Fibroblast of peridontal ligament (primary cell): ENCODE measurements around the gene CMSS1.
A peak's percentile ranks its signal among the peaks of the same experiment; 100 is the strongest.

Experiments used
- DNase-seq: peaks from one replicate; pipeline ENCODE4 v3.0.0-alpha.2; 2010; ENCODE audit errors: extremely low read depth

Gene CMSS1

DNA sequence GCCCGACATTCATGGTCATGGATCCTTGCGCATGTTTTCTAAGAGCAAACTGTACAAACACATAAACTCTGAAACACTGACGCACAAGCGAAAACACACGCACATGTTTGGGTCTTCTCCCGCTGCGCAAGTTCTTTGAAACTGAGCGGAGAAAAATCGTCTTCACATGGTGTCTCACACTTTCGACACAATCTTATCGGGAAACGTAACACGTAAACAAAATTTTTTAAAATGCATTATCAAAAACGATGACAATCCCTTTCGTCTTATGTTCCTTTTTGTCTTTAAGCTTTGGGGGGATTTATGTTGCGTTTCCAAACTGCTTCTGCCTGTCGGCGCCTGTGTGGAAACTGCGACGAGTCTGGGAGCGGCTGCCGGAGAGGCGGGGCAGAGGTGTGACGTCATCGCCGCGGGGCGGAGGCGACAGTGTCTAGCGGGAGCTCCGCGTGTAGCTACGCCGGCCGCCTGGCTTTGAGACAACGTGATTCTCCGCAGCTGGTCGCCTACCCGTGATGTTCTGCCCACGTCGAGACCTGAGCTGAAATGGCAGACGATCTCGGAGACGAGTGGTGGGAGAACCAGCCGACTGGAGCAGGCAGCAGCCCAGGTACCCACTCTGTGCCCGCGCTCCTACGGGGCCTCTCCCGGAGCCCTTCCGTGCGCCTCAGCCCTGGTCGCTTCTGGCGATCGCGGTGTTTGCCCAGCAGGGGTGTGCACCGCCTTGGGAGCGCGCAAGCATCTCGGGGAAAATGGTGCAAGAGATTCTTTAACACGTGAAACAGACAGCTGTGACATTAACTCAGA lies at the start of gene CMSS1:
Gene CMSS1, plus strand, starts transcription at position 426 of the 804 bp plus-strand sequence.
- DNase-seq: peak; percentile 92

DNA sequence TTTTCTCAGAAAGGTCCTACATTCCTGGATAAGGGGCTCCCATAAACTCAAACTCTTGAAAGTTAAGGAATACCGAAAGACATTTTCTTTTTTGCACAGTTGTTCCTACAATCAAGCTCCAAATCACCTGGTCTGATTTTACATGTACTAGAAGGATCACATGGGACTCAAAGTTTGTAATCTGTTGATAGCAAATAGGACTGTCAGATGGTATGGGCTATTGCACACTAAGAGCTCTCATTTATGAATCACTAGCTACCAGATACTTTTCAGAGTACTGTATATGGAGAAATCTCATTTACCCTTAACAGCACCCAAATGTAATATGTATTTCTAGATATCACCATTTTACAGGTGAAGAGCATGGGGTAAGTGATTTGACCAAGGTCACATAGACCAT lies 49.5 kb upstream of the CMSS1 start:
- DNase-seq: no peak

DNA sequence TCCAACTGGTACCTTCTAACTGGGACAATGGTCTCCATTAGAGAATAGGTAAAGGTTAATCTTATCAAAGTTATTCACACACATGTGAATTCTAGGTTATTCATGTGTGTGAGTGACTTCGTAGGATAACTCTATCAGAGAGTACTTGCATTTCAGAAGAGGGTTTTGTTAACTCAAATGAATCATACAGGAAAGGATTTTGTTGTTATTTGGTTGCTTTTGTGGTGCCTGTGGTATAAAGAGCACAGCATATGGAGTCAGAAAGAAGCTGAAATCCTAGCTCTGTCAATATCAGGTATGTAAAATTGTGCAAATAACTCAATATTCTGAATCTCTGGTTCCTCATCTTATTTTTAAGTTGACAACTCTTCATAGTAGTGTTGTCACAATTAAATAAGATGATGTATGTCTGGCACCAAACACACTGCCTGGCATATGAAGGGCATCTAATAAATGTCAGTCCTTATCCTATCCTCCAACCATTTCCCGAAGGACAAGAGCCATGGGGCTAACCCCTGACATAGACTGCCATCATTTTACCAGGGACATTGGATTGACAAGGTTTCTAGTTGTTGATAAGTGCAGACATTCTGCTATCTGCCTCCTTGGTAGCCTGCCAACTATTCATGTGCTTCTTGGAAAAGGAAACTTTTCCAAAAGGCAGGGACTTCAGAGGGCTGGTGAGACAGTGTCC lies 48.7 kb upstream of the CMSS1 start:
- no peak for DNase-seq

DNA sequence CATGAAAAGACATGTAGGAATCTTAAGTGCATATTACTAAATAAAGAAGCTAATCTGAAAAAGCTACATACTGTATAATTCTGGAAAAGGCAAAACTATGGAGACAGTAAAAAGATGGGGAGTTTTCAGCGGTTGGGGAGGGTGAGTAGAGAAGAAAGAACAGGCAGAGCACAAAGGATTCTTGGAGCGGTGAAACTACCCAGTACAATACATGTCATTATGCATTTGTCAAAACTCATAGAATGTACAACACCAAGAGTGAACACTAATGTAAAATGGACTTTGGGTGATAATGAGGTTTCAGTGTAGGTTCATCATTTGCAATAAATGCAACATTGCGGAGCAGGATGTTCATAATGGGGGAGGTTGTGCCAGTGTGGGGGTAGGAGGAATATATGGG lies 45.5 kb upstream of the CMSS1 start:
- DNase-seq: no peak

DNA sequence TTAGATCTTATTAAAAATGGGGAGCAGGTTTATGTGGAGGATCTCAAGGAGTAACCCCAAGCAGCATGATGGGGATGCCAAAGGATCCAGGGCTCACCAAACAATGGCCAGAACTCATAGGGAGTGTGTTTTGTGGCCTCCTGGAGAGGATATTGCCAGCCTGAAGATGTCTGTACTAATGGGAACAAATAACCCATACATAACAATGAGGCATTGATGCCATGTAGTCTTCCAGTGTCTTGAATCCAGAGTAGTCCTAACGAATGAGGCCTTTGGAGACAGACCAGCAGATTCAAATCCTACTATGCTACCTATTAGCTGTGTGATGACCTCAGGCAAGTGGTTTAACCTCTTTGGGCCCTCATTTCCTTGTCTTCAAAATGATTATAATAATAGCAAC lies 45.0 kb upstream of the CMSS1 start:
- no peak for DNase-seq

GRCh38 chr3:99774467-99774866 lies 43.2 kb upstream of the CMSS1 start:
- DNase-seq: peak; percentile 91

DNA sequence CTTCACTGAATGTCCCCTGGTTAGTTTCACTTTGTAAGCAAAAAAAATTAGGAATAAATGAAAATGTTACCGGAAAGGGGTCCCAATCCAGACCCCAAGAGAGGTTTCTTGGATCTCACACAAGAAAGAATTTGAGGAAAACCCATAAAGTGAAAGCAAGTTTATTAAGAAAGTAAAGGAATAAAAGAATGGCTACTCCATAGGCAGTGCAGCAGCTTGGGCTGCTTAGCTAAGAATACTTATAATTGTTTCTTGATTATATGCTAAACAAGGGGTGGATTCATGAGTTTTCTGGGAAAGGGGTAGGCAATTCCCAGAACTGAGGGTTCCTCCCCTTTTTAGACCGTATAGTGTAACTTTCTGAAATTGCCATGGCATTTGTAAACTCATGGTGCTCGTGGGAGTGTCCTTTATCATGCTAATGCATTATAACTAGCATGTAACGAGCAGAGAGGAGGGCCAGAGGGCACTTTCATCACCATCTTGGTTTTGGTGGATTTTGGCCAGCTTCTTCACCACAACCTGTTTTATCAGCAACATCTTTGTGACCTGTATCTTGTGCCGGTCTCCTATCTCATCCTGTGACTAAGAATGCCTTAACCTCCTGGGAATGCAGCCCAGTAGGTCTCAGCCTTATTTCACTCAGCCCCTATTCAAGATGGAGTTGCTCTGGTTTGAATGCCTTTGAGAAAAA lies 41.0 kb upstream of the CMSS1 start:
- DNase-seq: no peak

DNA sequence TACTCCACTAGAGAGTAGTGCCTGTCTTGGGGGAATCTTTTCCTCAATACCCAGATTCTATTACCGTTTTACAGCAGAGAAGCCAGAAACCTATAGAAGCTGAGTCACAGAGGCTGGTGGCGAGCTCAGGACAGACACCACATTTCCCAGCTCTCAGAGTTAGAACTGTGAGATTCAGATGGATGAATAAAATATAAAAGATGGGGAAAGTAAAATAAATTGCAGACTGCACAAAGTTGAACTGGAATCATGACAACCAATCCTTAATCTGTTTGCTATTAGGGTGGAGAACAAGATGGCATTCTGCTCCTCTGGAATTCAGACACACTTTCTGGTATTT lies 40.5 kb upstream of the CMSS1 start:
- no peak for DNase-seq

- no peak for DNase-seq
Observed at GRCh38 chr3:99777708-99778107, 40.0 kb upstream of the CMSS1 start.

GRCh38 chr3:99780749-99781148 lies 36.9 kb upstream of the CMSS1 start:
- peak; percentile 75 for DNase-seq

GRCh38 chr3:99781761-99782160 lies 35.9 kb upstream of the CMSS1 start:
- peak; percentile 30 for DNase-seq

DNA sequence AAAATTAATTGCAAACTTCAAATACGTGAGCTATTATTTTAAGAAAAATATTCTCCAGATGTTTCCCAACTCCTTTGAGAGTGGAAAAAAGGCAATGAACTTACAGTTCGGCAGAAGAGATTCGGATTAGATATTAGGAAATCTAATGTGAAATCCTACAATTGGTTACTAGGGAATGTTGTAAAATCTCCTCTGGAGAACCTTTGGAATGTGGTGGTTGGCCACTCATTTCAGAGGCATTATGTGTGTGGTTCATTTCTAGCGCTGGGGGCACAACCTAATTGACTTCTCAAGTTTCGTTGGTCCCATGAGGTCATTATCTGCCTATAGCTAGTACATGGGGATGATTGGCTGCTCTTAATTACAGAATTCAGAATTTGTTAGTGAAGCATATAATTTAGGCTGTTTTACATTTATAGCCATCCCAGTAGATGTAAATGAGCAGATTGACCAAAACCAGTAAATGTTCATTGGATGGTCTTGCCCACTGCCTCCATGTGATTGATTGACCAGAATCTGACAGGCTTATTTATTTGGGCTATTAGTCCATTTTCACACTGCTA lies 34.6 kb upstream of the CMSS1 start:
- DNase-seq: peak; percentile 99

- DNase-seq: peak; percentile 83
Observed at GRCh38 chr3:99789011-99789721, 28.5 kb upstream of the CMSS1 start.

- no peak for DNase-seq
Observed at GRCh38 chr3:99794485-99794884, 23.2 kb upstream of the CMSS1 start.

- no peak for DNase-seq
Observed at GRCh38 chr3:99795573-99795972, 22.1 kb upstream of the CMSS1 start.

DNA sequence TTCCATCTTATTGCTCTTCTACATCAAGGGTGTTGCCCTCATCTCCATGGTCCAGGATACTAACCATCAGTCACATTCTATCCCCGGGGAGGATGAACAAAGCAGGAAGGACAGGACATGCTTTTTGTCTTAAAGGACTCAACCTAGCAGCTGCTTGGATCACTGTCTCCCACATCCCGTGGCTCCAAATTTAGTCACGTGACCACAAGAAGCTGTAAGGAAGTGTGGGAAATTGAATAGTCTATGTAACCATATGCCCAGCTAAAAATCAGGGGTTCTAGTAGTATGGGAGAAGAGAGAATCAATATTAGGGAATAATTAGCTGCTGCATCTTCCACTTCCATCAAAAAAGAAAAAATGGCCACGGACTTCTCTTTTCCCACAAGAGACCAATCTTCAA lies 18.2 kb upstream of the CMSS1 start:
- no peak for DNase-seq

DNA sequence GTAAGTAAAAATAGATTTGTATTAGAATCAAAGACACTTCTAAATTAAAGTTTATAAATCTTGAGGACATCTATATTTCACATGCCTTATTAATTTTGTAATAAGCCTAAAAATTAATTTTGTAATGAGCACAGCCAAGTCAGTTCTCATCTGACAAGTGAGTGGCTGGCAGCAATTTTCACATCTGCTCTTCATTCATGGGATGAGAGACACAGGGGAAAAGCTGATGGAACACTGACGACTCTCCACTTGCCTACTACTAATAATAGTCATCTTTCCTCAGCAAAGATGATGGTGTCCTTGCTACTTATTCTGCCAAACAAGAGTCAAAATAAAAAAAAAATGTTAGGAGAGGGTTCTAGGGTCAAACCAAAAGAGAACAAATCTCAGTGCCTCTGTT lies 14.4 kb upstream of the CMSS1 start:
- DNase-seq: no peak

GRCh38 chr3:99805160-99805559 lies 12.5 kb upstream of the CMSS1 start:
- DNase-seq: no peak

DNA sequence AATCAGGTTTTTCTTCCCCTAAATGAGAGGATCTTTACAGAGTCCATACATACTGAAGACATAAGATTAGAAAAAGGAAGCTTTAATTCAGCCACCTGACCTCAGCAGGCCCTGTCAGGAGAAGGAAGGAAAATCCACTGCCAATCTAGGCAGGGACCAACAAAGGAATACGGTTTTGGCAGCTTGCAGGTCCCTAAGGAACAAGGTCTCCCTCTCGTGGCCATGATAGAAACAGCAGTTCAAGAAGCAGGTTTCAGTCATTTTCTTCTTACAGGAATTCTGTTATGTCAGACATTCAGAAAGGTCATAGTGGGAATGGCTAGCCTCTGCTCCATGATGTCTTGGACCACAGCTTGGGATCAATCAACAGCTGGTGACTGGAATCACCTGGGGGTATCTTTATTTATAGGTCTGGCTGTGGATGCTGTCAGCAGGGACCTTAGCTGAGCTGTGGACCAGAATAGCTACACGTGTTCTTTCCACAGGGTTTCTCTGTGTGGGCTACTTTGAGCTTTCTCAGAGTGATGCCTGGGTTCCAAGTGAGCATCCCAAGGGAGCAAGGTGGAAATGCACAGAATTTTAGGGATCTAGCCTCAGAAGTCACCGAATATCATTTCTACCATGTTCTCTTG lies 9.4 kb upstream of the CMSS1 start:
- DNase-seq: peak; percentile 88

GRCh38 chr3:99809565-99809964 lies 8.1 kb upstream of the CMSS1 start:
- no peak for DNase-seq

GRCh38 chr3:99810403-99810802 lies 7.3 kb upstream of the CMSS1 start:
- no peak for DNase-seq
